Endothelial cell of umbilical vein (primary cell): Measurements from ENCODE around the gene CHMP5.

Source experiments
- CTCF ChIP-seq, 2 donors: IDR thresholded peaks; 1 replicate in 1 of 2; 2 replicates in 1 of 2; pipeline ENCODE4 v1.5.1; 2011; ENCODE audit warnings: low read length in 2 of 2, mild to moderate bottlenecking in 2 of 2, moderate library complexity in 2 of 2, control low read depth in 1 of 2, inconsistent platforms in 1 of 2, low read depth in 1 of 2; ENCODE audit not compliant: insufficient read depth in 1 of 2; ENCODE audit errors: extremely low read depth in 1 of 2
- GATA2 ChIP-seq: IDR thresholded peaks from 2 replicates; pipeline ENCODE4 v1.7.0; 2011; ENCODE audit warnings: low read depth, mild to moderate bottlenecking, moderate library complexity, mixed read lengths, low read length; ENCODE audit not compliant: insufficient read length, insufficient read depth
- POLR2A ChIP-seq: IDR thresholded peaks from 2 replicates; pipeline ENCODE4 v1.6.1; 2012; ENCODE audit warnings: low read depth, mild to moderate bottlenecking, control low read depth, low read length
- POLR2AphosphoS5 ChIP-seq: IDR thresholded peaks from 2 replicates; pipeline ENCODE4 v1.6.1; 2012; ENCODE audit warnings: low read depth, mild to moderate bottlenecking, control low read depth, low read length, moderate library complexity; ENCODE audit not compliant: insufficient read depth

GRCh38 chr9:33249087-33249658 lies 15.7 kb upstream of the CHMP5 start:
- TF ChIP-seq POLR2A (no peak), GATA2 (no peak), CTCF (IDR thresholded peaks at IDR 0.05; ENCODE audit: extremely low read depth in 1 of 2, insufficient read depth in 1 of 2, low read depth in 1 of 2, low read length in 2 of 2) (no peak), POLR2AphosphoS5 (no peak)
